GM12878 (cell line): ENCODE measurements around the gene GPC6. TPM values are rescaled to one million over a fixed set of nuclear protein-coding genes. Genes with fewer than 3 reads are reported as not detected.

Source experiments
- ATAC-seq: fragments of 200-7000 bp; cut with Tn5 transposase; 3 replicates; pipeline ENCODE4 v1.9.1; 2020; ENCODE audit warnings: mild to moderate bottlenecking, moderate library complexity
- BruUV-seq: library from RNA; stranded (reverse); fragments of 400-500 nt; replicated peaks from 2 replicates; lab custom pipeline; 2021; lab: Mats Ljungman, UMichigan
- CTCF ChIA-PET: fragments of 300-600 bp; sonication (Branson Sonifier 250); formaldehyde crosslinking; extraction: SDS; loops from one replicate; lab custom pipeline; 2021; ENCODE audit warnings: inconsistent platforms; lab: Yijun Ruan, JAX
- POLR2A ChIA-PET: fragments of 350-600 bp; formaldehyde crosslinking; extraction: SDS; loops from one replicate; lab custom pipeline; 2021; ENCODE audit warnings: inconsistent platforms; lab: Charles Lee
- RAD21 ChIA-PET: fragments of 300-600 bp; sonication (Branson Sonifier 250); formaldehyde crosslinking; loops from one replicate; lab custom pipeline; 2023; ENCODE audit warnings: antibody characterized with exemption; ENCODE audit not compliant: unreplicated experiment; lab: Charles Lee
- SMC1A ChIA-PET: fragments of 300-600 bp; sonication (Branson Sonifier 250); formaldehyde crosslinking; loops from one replicate; lab custom pipeline; 2023; ENCODE audit not compliant: unreplicated experiment, uncharacterized antibody; lab: Charles Lee
- DNase-seq: peaks from one replicate; pipeline ENCODE4 v3.0.0-alpha.2; 2011; ENCODE audit warnings: low read depth, low spot score
- FAIRE-seq: peaks from 3 replicates; lab custom pipeline; 2011; peaks lifted over from hg19 to GRCh38; lab: Jason Lieb, UNC
- H2AFZ ChIP-seq: 2 replicates; pipeline ENCODE4 v1.6.0; 2011; ENCODE audit warnings: low read depth, low read length, control low read depth; ENCODE audit not compliant: control insufficient read depth
- H3K27ac ChIP-seq: 2 replicates; pipeline ENCODE4 v1.5.1; 2011; ENCODE audit warnings: control low read depth; ENCODE audit not compliant: control insufficient read depth, insufficient read depth
- H3K27me3 ChIP-seq, 2 experiments: replicated peaks in 1 of 2; 2 replicates each; pipeline versions ENCODE4 v1.6.0 to v1.6.1; 2011; ENCODE audit warnings: low read length in 1 of 2; ENCODE audit not compliant: control insufficient read depth in 2 of 2, insufficient read depth in 2 of 2
- H3K36me3 ChIP-seq, 2 experiments: 2 replicates each; pipeline ENCODE4 v1.5.1; 2011; ENCODE audit warnings: low read length in 1 of 2; ENCODE audit not compliant: control insufficient read depth in 2 of 2, insufficient read depth in 2 of 2
- H3K4me1 ChIP-seq: 2 replicates; pipeline ENCODE4 v1.6.1; 2011; ENCODE audit warnings: mild to moderate bottlenecking, low read length, moderate library complexity, mixed read lengths; ENCODE audit not compliant: control insufficient read depth, insufficient read depth
- H3K4me2 ChIP-seq: 2 replicates; pipeline ENCODE4 v1.6.0; 2011; ENCODE audit warnings: control low read depth; ENCODE audit not compliant: control insufficient read depth, insufficient read depth
- H3K4me3 ChIP-seq: fragments of 200-600 bp; sonication (generic); 2 replicates; pipeline ENCODE4 v1.5.1; 2016
- H3K79me2 ChIP-seq: 2 replicates; pipeline ENCODE4 v1.6.0; 2011; ENCODE audit warnings: low read length; ENCODE audit not compliant: control insufficient read depth, insufficient read depth
- H3K9ac ChIP-seq: 2 replicates; pipeline ENCODE4 v1.8.0; 2011; ENCODE audit warnings: low read length, control low read depth, mixed read lengths; ENCODE audit not compliant: control insufficient read depth, insufficient read depth
- H3K9me3 ChIP-seq: replicated peaks from 3 replicates; pipeline ENCODE4 v1.5.1; 2011; ENCODE audit warnings: mild to moderate bottlenecking, low read length; ENCODE audit not compliant: control insufficient read depth, insufficient read depth
- H4K20me1 ChIP-seq: 2 replicates; pipeline ENCODE4 v1.6.0; 2011; ENCODE audit not compliant: control insufficient read depth, insufficient read depth
- EGR1 ChIP-seq, 2 experiments: IDR thresholded peaks; 1 replicate in 1 of 2; 2 replicates in 1 of 2; pipeline ENCODE4 v1.6.1; 2011 to 2012; ENCODE audit warnings: low read depth in 2 of 2, low read length in 2 of 2, borderline replicate concordance in 1 of 2, mild to moderate bottlenecking in 1 of 2, moderate library complexity in 1 of 2
- HDGF ChIP-seq: fragments of 450-650 bp; IDR thresholded peaks from 2 replicates; pipeline ENCODE4 v1.6.1; 2016; ENCODE audit warnings: antibody characterized with exemption
- IKZF2 ChIP-seq, 2 experiments: fragments of 450-650 bp; IDR thresholded peaks; 2 replicates each; pipeline ENCODE4 v1.6.1; 2017; ENCODE audit warnings: mild to moderate bottlenecking in 2 of 2, moderate library complexity in 2 of 2
- KDM1A ChIP-seq: fragments of 200-600 bp; sonication (generic); IDR thresholded peaks from 2 replicates; pipeline ENCODE4 v1.6.1; 2016; ENCODE audit warnings: borderline replicate concordance
- NBN ChIP-seq: fragments of 450-650 bp; IDR thresholded peaks from 2 replicates; pipeline ENCODE4 v1.6.1; 2016
- SREBF1 ChIP-seq: IDR thresholded peaks from 2 replicates; pipeline ENCODE4 v1.6.1; 2012; ENCODE audit warnings: mild to moderate bottlenecking, low read length
- TCF7 ChIP-seq: IDR thresholded peaks from 2 replicates; pipeline ENCODE4 v1.6.1; 2014; ENCODE audit warnings: antibody characterized with exemption, borderline replicate concordance
- WRNIP1 ChIP-seq: IDR thresholded peaks from 2 replicates; pipeline ENCODE4 v1.6.1; 2011; ENCODE audit warnings: low read depth, low read length, improper control_type of control experiment, borderline replicate concordance
- ZNF384 ChIP-seq: IDR thresholded peaks from 2 replicates; pipeline ENCODE4 v1.6.1; 2012; ENCODE audit warnings: low read depth, mild to moderate bottlenecking, low read length, improper control_type of control experiment, borderline replicate concordance
- WGBS: methylation state at CpG from one replicate; pipeline ENCODE4 v1.1.6; 2016; ENCODE audit warnings: low lambda C conversion rate; ENCODE audit not compliant: insufficient replicate concordance, insufficient coverage; ENCODE audit errors: missing lambda C conversion rate; 5-methylcytosine and 5-hydroxymethylcytosine counted together
- in situ Hi-C: fragments of 300-500 bp; cut with MboI; formaldehyde crosslinking; loops from 9 replicates; pipeline ENCODE4 v1.14.3; 2018; ENCODE audit warnings: mixed read lengths
- intact Hi-C: fragments of 100-400 bp; cut with micrococcal nuclease; formaldehyde crosslinking; loops from one replicate; pipeline ENCODE4 v1.14.2; 2022; ENCODE audit not compliant: unreplicated experiment
- polyA plus RNA-seq, 11 experiments: library from polyadenylated mRNA; depleted of rRNA in 4 of 11; unstranded in 6 of 11; stranded (reverse) in 5 of 11; fragments of >200 nt; fragmentation: Nextera tagmentation in 4 of 11; fragmentation: Illumina TruSeq in 1 of 11; extraction: Ambion mirVana in 4 of 11; extraction: Trizol in 1 of 11; gene quantifications; 1 replicate in 1 of 11; 2 replicates in 10 of 11; pipeline versions ENCODE4 v1.2.1 to v1.2.3, GENCODE V29; 2011 to 2016; ENCODE audit warnings: inconsistent platforms in 2 of 11, missing spikeins in 2 of 11, low read depth in 1 of 11
- total RNA-seq, 4 experiments: library from RNA; depleted of rRNA in 3 of 4; stranded (reverse); fragments of >200 nt in 3 of 4; fragmentation: Illumina TruSeq in 1 of 4; extraction: Trizol in 1 of 4; gene quantifications; 2 replicates each; pipeline versions ENCODE4 v1.2.1 to v1.2.3, GENCODE V29; 2013 to 2021
- TF ChIP-seq, protein P1 (sequence below): fragments of 150-350 bp; IDR thresholded peaks from 2 replicates; pipeline ENCODE4 v1.6.1; 2014; ENCODE audit warnings: mild to moderate bottlenecking, low read depth, low read length
- TF ChIP-seq, protein P2 (sequence below): IDR thresholded peaks from 2 replicates; pipeline ENCODE4 v1.6.1; 2011; ENCODE audit warnings: borderline replicate concordance, low read depth, mild to moderate bottlenecking, moderate library complexity, mixed read lengths, low read length; ENCODE audit not compliant: insufficient read depth; ENCODE audit errors: extremely low read length
- TF ChIP-seq, protein P3 (sequence below): fragments of 450-650 bp; IDR thresholded peaks from 2 replicates; pipeline ENCODE4 v1.6.1; 2017; ENCODE audit warnings: antibody characterized with exemption, mild to moderate bottlenecking, moderate library complexity
- TF ChIP-seq, protein P4 (sequence below): IDR thresholded peaks from 2 replicates; pipeline ENCODE4 v1.6.1; 2011; ENCODE audit warnings: borderline replicate concordance, low read depth, mild to moderate bottlenecking, moderate library complexity, low read length; ENCODE audit not compliant: insufficient read depth, poor library complexity, severe bottlenecking
- TF ChIP-seq, protein P5 (sequence below): IDR thresholded peaks from 2 replicates; pipeline ENCODE4 v1.6.1; 2012; ENCODE audit warnings: low read depth, low read length, improper control_type of control experiment

The GPC6 gene
- total and polyA plus RNA-seq, 10 of the 15 experiments (the other 5 are each of a cell fraction or from before 2014, with no cell fraction given) = 0.03 to 0.04 (median 0.03) TPM; not detected in 7

DNA sequence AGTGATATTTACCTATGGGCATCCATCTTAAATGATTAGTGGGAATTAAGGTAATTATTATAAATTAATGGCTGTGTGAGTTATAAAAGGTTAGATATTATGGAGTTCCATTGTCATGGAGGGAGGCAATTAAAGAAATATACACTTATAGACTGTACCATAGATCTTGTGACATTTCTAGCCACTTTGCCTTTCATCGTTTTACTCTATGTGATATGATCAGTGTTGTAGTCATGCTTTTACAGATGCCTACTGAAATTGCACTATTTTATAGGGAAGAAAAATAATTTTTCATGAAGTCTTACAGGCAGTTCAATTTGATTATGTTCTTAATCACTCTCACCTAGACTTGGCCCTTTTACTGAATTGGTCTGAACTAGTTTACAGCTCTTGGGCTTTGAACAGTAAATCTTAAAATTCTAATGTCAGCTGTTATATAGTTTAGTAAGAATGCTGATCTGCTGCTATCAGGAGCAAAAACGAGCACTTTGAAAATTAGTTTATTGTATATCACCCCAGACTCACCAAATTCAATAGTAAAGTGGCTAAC lies 301.2 kb downstream of the GPC6 start:
- no peak overlapping the region for H3K4me3 ChIP-seq
- no peaks in the 10 kb centered on the region for H3K36me3 ChIP-seq
- H2AFZ ChIP-seq = no peak overlapping the region
- no peaks in the 10 kb centered on the region for H3K27me3 ChIP-seq
- ATAC-seq (no peak), FAIRE-seq (no peak), DNase-seq (no peak)
- H3K9me3 ChIP-seq = no peaks in the 10 kb centered on the region
- ChIA-PET RAD21 (no interaction called here), CTCF (interaction anchor here (0.6 kb wide), 1 partner anchor 71 kb away, joined by 3 read pairs; no protein-coding TSS in a partner anchor), SMC1A (no interaction called here), POLR2A (no interaction called here)
- H3K9ac ChIP-seq = no peak overlapping the region
- intact Hi-C loops = no loop called here
- no peaks in the 10 kb centered on the region for H3K4me1 ChIP-seq
- BruUV-seq = no TSS peak
- WGBS = 31% methylated on average over 2 of the region's 2 CpGs
- no peaks in the 10 kb centered on the region for H3K79me2 ChIP-seq
- H4K20me1 ChIP-seq = no peaks in the 10 kb centered on the region
- H3K4me2 ChIP-seq = no peak overlapping the region
- in situ Hi-C loops = no loop called here
- H3K27ac ChIP-seq = no peak overlapping the region
- TF ChIP-seq KDM1A (no peak), EGR1 (IDR thresholded peaks at IDR 0.05; ENCODE audit: borderline replicate concordance in 1 of 2, low read depth in 2 of 2, low read length in 2 of 2) (no peak), WRNIP1 (no peak), SREBF1 (no peak), HDGF (no peak), TCF7 (no peak), NBN (no peak), IKZF2 (IDR thresholded peaks at IDR 0.05) (no peak), ZNF384 (no peak)
- TF ChIP-seq, protein P1, sequence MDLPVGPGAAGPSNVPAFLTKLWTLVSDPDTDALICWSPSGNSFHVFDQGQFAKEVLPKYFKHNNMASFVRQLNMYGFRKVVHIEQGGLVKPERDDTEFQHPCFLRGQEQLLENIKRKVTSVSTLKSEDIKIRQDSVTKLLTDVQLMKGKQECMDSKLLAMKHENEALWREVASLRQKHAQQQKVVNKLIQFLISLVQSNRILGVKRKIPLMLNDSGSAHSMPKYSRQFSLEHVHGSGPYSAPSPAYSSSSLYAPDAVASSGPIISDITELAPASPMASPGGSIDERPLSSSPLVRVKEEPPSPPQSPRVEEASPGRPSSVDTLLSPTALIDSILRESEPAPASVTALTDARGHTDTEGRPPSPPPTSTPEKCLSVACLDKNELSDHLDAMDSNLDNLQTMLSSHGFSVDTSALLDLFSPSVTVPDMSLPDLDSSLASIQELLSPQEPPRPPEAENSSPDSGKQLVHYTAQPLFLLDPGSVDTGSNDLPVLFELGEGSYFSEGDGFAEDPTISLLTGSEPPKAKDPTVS = no peak
- TF ChIP-seq, protein P2, sequence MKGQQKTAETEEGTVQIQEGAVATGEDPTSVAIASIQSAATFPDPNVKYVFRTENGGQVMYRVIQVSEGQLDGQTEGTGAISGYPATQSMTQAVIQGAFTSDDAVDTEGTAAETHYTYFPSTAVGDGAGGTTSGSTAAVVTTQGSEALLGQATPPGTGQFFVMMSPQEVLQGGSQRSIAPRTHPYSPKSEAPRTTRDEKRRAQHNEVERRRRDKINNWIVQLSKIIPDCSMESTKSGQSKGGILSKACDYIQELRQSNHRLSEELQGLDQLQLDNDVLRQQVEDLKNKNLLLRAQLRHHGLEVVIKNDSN = no peak
- TF ChIP-seq, protein P3, sequence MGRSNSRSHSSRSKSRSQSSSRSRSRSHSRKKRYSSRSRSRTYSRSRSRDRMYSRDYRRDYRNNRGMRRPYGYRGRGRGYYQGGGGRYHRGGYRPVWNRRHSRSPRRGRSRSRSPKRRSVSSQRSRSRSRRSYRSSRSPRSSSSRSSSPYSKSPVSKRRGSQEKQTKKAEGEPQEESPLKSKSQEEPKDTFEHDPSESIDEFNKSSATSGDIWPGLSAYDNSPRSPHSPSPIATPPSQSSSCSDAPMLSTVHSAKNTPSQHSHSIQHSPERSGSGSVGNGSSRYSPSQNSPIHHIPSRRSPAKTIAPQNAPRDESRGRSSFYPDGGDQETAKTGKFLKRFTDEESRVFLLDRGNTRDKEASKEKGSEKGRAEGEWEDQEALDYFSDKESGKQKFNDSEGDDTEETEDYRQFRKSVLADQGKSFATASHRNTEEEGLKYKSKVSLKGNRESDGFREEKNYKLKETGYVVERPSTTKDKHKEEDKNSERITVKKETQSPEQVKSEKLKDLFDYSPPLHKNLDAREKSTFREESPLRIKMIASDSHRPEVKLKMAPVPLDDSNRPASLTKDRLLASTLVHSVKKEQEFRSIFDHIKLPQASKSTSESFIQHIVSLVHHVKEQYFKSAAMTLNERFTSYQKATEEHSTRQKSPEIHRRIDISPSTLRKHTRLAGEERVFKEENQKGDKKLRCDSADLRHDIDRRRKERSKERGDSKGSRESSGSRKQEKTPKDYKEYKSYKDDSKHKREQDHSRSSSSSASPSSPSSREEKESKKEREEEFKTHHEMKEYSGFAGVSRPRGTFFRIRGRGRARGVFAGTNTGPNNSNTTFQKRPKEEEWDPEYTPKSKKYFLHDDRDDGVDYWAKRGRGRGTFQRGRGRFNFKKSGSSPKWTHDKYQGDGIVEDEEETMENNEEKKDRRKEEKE = no peak
- TF ChIP-seq, protein P4, sequence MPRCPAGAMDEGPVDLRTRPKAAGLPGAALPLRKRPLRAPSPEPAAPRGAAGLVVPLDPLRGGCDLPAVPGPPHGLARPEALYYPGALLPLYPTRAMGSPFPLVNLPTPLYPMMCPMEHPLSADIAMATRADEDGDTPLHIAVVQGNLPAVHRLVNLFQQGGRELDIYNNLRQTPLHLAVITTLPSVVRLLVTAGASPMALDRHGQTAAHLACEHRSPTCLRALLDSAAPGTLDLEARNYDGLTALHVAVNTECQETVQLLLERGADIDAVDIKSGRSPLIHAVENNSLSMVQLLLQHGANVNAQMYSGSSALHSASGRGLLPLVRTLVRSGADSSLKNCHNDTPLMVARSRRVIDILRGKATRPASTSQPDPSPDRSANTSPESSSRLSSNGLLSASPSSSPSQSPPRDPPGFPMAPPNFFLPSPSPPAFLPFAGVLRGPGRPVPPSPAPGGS = no peak
- TF ChIP-seq, protein P5, sequence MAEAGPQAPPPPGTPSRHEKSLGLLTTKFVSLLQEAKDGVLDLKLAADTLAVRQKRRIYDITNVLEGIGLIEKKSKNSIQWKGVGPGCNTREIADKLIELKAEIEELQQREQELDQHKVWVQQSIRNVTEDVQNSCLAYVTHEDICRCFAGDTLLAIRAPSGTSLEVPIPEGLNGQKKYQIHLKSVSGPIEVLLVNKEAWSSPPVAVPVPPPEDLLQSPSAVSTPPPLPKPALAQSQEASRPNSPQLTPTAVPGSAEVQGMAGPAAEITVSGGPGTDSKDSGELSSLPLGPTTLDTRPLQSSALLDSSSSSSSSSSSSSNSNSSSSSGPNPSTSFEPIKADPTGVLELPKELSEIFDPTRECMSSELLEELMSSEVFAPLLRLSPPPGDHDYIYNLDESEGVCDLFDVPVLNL = no peak
